Smooth muscle cell of the coronary artery (primary cell): ENCODE data around the gene RFWD3. TPM values are rescaled to one million over a fixed set of nuclear protein-coding genes. Genes with fewer than 3 reads are reported as not detected.

Experiments
- total RNA-seq: library from RNA; depleted of rRNA; stranded (reverse); fragments of >200 nt; gene quantifications from 2 replicates; pipeline ENCODE4 v1.2.3, GENCODE V29; 2014; ENCODE audit warnings: low replicate concordance

The RFWD3 gene, protein sequence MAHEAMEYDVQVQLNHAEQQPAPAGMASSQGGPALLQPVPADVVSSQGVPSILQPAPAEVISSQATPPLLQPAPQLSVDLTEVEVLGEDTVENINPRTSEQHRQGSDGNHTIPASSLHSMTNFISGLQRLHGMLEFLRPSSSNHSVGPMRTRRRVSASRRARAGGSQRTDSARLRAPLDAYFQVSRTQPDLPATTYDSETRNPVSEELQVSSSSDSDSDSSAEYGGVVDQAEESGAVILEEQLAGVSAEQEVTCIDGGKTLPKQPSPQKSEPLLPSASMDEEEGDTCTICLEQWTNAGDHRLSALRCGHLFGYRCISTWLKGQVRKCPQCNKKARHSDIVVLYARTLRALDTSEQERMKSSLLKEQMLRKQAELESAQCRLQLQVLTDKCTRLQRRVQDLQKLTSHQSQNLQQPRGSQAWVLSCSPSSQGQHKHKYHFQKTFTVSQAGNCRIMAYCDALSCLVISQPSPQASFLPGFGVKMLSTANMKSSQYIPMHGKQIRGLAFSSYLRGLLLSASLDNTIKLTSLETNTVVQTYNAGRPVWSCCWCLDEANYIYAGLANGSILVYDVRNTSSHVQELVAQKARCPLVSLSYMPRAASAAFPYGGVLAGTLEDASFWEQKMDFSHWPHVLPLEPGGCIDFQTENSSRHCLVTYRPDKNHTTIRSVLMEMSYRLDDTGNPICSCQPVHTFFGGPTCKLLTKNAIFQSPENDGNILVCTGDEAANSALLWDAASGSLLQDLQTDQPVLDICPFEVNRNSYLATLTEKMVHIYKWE
- 8.5 and 14.0 TPM in 2 replicates for total RNA-seq

DNA sequence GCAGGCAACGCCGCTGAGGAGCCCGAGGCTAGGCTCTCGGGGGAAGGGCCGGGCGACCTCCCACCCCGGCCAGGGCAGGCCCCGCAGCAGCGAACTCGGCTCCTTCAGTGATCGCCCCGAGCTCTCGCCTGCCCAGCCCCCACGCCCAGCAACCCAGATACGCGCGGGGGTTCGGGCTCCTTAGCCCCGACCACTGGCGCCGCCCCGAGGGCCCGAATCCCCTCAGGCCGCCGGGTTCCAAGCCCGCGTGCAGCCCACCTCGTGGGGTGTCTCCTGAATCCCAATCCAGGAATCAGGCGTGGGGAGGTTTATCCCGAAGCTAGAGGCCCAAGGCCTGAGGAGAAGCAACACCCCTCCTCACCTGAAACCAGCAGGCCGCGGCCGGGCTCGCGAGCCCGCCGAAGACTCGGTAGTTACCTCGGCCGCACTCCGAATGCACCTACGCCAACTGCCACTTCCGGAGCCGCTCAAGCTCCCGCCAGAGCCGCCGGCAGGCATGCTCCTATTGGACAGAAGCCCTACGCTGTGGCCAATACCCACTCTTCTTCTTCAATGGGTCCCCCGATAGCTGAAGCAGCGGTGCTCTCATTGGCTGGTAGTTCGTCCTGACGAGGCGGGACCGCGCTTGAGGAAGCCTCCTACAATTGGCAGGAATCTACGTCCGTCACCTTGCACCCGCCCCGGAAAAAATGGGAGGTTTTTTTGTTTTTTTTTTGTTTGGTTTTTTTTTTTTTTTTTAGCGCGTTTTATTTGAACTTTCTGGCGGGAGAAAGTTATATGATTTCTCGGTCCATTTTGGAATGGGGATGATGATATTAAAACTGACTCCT lies at the start of gene RFWD3:
TSS of gene RFWD3 (minus strand) at position 453 of the 830 bp plus-strand sequence. CDS start 5,428 bp downstream, outside the sequence.

DNA sequence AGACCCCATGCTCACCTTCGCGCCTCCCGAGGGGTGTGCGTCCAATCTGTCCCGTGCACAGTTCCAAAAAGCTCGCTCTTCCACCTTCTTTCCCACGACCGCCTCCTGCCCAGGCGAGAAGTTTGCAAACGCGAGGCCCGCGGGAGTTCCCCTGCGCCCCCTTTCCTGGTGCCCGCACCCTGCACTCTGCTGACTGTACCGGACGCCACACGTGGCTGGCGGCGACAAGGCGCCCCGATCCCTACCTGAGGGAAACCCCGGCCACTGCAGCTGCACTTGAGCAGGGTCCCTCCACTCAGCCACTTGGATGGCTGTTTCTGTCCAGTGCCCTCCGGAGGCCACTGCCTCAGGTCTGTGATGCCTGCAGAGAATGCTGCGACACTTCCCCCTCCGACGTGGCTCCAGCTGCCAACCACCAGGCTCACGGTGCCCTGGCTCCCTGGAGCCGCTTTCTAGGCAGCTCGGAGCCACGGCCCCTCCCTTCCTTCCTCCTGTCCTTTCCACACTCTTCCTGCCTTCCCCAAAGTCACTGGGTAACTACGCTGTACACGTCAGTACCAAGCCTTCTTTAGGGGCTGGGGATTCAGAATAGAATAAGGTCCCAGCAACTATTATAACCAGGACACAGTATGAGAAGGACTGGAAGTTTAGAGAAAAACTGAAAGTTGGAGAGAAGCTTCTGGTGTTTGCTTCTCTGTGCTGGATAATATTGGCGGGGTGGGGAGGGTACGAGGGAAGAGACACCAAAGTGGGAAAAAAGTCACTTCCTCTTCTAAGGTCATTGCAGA lies 34.0 kb upstream of the RFWD3 start, which contains the start of gene MLKL:
TSS of gene MLKL (minus strand) at position 425 of the 788 bp plus-strand sequence. CDS start 5,105 bp downstream, outside the sequence.

DNA sequence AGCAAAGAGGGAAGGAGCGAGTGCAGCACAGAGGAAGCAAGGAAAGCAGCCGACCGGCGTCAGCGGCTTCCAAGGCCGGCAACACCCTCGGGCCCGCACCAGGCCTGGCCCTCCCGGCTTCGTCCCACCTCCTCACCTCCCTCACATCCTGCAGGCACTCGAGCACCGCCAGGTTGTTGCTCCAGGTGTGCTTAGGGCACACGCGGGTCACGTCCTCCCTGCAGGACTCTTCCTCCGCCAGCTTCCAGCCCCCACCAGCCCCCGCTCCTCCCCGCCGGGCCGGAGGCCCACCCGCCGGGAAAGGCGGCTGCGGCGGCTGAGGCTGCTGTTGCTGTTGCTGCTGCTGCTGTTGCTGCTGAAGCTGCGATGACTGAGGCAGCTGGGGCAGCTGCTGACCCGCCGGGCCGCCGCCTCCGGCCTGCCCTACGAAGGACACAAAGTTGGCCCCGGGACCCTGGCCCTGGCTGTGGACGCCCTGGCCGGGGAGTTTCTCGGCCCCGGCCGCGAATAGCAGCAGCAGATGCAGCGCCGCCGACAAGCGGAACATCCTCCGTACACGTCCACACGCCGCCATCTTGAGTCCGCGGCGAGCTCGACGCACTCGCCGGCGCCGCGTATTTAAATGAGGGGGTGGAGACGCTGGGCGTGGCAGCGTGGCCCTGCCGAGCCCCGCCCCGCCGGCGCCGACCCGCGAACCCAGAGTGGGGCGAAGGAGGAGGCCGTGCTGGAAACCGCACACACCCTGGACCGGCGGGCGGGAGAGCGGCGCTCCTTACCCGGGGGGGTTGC lies 60.0 kb downstream of the RFWD3 start, which contains the start of gene GLG1:
TSS of gene GLG1 (minus strand) at position 594 of the 789 bp plus-strand sequence. CDS start at position 574, 20 bp downstream.

Other genes starting within 250 kb of the RFWD3 start
- 0.47 and 4.1 TPM in 2 replicates for gene CLEC18B, start 245.4 kb downstream of the RFWD3 start, total RNA-seq
- gene GLG1, start 59.8 kb downstream of the RFWD3 start, total RNA-seq, result 143 and 156 TPM in 2 replicates
- 9.1 and 10.2 TPM in 2 replicates for gene MLKL, start 34.0 kb upstream of the RFWD3 start, total RNA-seq
- not detected in 2 replicates for gene FA2H, start 107.9 kb upstream of the RFWD3 start, total RNA-seq